ENCODE measurements around the gene EPS15. TPM values are rescaled to one million over a fixed set of nuclear protein-coding genes. Genes with fewer than 3 reads are reported as not detected.
"Not testable (repeated sequence)": the region's sequence is repeated elsewhere in the genome, so short reads cannot be mapped to it uniquely, and the experiment has no call there.

Gene EPS15
- total and polyA plus RNA-seq, 2 donors (not counting 1 experiment from before 2014, with no cell fraction given) = 40.3 to 151 TPM

DNA sequence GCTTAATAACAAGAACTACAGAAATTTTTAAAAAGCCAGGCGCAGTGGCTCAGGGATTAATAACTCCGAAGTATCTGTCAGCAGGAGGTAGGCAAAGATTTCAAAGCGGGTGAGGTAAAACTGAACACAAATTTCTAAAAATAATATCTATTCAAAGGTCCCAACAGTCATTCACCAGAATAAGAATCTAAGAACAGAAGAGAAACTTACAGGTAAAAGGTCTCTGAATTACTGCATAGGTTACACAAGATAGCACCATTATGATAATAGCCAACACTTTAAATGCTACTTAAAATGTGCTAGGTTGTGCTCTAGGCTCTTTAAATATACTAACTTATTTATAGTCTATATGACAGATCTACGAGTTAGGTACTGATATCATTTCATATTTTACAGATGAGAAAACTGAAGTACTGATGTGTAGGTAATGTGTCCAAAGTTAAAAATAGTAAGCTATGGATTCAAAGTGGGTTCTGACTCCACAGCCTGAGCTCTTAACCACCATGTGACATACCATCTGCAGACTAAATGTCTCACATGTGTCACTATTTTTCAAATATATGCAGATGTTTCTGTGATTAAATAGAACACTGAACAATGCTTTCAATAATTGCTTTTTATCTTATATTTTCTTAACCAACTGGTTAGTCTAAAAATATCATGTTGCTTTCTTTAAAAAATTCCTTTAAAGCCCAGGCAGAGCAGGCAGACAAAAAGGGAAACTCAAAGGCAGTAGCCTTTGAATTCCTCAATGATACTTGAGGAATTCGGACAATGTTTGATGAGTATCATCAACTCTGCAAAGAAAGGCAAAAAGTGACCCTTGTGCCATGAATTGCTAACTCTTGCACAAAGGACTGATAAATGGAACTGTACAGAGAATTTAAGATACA, 108.3 kb downstream of the EPS15 start:
- H3K27ac ChIP-seq (ENCODE audit: low read length in 2 of 2) = no peak overlapping the region
- Mint-ChIP-seq H3K27ac (no peak overlapping the region), H3K4me3 (no peak overlapping the region), H3K27me3 (no peaks in the 10 kb centered on the region), H3K9me3 (ENCODE audit: insufficient read depth) (no peaks in the 10 kb centered on the region), H3K4me1 (no peaks in the 10 kb centered on the region)
- peaks cover 6 to 65% of the 10 kb centered on the region in 2 experiments for H3K36me3 ChIP-seq (replicated peaks in 1 of 2; ENCODE audit: control extremely low read depth in 1 of 2, control insufficient read depth in 1 of 2, extremely low read depth in 1 of 2, insufficient read depth in 2 of 2, low read length in 1 of 2)
- no peak overlapping the region for H3K4me3 ChIP-seq (ENCODE audit: control extremely low read depth in 1 of 5, extremely low read depth in 1 of 5, insufficient read depth in 1 of 5, low read depth in 2 of 5, low read length in 4 of 5)
- no peaks in the 10 kb centered on the region for H3K27me3 ChIP-seq (replicated peaks in 1 of 4; ENCODE audit: control extremely low read depth in 1 of 4, control insufficient read depth in 3 of 4, insufficient read depth in 4 of 4, low read length in 3 of 4)
- CTCF ChIA-PET = no interaction called here
- H3K4me1 ChIP-seq (ENCODE audit: control insufficient read depth in 2 of 2, insufficient read depth in 2 of 2, low read length in 2 of 2) = no peaks in the 10 kb centered on the region
- H2AFZ ChIP-seq (ENCODE audit: insufficient read depth, low read depth, low read length, poor library complexity, severe bottlenecking) = no peak overlapping the region
- intact Hi-C loops (cut with micrococcal nuclease) = no loop called here
- peaks cover 4% of the 10 kb centered on the region for H4K20me1 ChIP-seq (ENCODE audit: control insufficient read depth, insufficient read depth, low read length, poor library complexity, severe bottlenecking)
- DNase-seq (no peak), ATAC-seq (ENCODE audit: low read depth) (no peak)
- WGBS (ENCODE audit: insufficient coverage) = 90% methylated on average over 2 of the region's 5 CpGs
- H3K9ac ChIP-seq (ENCODE audit: low read length) = no peak overlapping the region
- POLR2A ChIA-PET = no interaction called here
- no peak overlapping the region for H3K4me2 ChIP-seq (replicated peaks; ENCODE audit: low read depth, low read length, poor library complexity, severe bottlenecking)
- H3K9me3 ChIP-seq (ENCODE audit: control extremely low read depth in 1 of 3, control insufficient read depth in 2 of 3, insufficient read depth in 1 of 3, low read length in 2 of 3) = peaks cover 0 to 2% (median 0%) of the 10 kb centered on the region in 3 donors
- TF ChIP-seq, protein P1, sequence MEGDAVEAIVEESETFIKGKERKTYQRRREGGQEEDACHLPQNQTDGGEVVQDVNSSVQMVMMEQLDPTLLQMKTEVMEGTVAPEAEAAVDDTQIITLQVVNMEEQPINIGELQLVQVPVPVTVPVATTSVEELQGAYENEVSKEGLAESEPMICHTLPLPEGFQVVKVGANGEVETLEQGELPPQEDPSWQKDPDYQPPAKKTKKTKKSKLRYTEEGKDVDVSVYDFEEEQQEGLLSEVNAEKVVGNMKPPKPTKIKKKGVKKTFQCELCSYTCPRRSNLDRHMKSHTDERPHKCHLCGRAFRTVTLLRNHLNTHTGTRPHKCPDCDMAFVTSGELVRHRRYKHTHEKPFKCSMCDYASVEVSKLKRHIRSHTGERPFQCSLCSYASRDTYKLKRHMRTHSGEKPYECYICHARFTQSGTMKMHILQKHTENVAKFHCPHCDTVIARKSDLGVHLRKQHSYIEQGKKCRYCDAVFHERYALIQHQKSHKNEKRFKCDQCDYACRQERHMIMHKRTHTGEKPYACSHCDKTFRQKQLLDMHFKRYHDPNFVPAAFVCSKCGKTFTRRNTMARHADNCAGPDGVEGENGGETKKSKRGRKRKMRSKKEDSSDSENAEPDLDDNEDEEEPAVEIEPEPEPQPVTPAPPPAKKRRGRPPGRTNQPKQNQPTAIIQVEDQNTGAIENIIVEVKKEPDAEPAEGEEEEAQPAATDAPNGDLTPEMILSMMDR (IDR thresholded peaks at IDR 0.05) = no peak
- no peak for TF ChIP-seq EZH2 (IDR thresholded peaks at IDR 0.05; ENCODE audit: borderline replicate concordance, insufficient read depth, low read depth, low read length, poor library complexity, severe bottlenecking)
- no peaks in the 10 kb centered on the region for H3K79me2 ChIP-seq (ENCODE audit: control insufficient read depth, insufficient read depth, low read length)

DNA sequence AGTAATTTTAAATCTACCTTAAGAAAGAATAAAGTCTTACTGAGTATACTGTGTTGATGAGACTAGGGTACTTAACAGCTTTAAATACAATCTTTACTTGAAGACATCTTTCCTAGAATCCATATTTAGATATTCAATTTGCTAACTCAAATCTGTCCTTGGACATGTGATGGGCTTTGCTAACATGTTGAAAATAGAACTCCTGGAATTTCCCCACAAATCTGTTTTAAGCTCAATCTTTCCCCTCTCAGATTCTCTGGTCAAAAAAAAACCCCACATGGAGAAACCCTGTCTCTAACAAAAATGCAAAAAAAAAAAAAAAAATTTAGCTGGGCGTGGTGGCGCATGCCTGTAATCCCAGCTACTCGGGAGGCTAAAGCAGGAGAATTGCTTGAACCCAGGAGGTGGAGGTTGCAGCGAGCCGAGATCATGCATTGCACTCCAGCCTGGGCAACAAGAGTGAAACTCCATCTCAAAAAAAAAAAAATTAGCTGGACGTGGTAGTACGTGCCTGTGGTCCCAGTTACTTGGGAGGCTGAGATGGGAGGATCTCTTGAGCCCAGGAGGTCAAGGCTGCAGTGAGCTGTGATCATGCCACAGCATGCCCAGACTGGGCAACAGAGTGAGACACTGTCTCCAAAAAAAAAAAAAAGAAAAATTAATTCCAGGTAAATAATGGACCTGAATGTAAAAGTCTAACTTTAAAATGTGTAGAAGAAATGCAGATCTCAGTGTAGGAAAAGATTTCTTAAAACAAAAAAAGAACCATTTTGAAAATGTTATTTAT, 109.1 kb downstream of the EPS15 start:
- H3K27ac Mint-ChIP-seq; H3K27ac ChIP-seq (ENCODE audit: low read length in 2 of 2); H3K27me3 ChIP-seq (replicated peaks in 1 of 4; ENCODE audit: control extremely low read depth in 1 of 4, control insufficient read depth in 3 of 4, insufficient read depth in 4 of 4, low read length in 3 of 4); H3K4me3 ChIP-seq (ENCODE audit: control extremely low read depth in 1 of 5, extremely low read depth in 1 of 5, insufficient read depth in 1 of 5, low read depth in 2 of 5, low read length in 4 of 5); H3K4me1 Mint-ChIP-seq; H3K4me1 ChIP-seq (ENCODE audit: control insufficient read depth in 2 of 2, insufficient read depth in 2 of 2, low read length in 2 of 2); H3K4me2 ChIP-seq (replicated peaks; ENCODE audit: low read depth, low read length, poor library complexity, severe bottlenecking); H2AFZ ChIP-seq (ENCODE audit: insufficient read depth, low read depth, low read length, poor library complexity, severe bottlenecking); H3K27me3 Mint-ChIP-seq; POLR2A ChIA-PET; H3K9ac ChIP-seq (ENCODE audit: low read length); DNase-seq; H3K9me3 ChIP-seq (ENCODE audit: control extremely low read depth in 1 of 3, control insufficient read depth in 2 of 3, insufficient read depth in 1 of 3, low read length in 2 of 3); H4K20me1 ChIP-seq (ENCODE audit: control insufficient read depth, insufficient read depth, low read length, poor library complexity, severe bottlenecking); H3K4me3 Mint-ChIP-seq; ATAC-seq (ENCODE audit: low read depth); intact Hi-C loops (cut with micrococcal nuclease); H3K79me2 ChIP-seq (ENCODE audit: control insufficient read depth, insufficient read depth, low read length); H3K9me3 Mint-ChIP-seq (ENCODE audit: insufficient read depth): not testable (repeated sequence)
- WGBS (ENCODE audit: insufficient coverage) = 85% methylated on average over 6 of the region's 7 CpGs
- CTCF ChIA-PET = interaction anchor here (0.7 kb wide), 1 partner anchor 430 kb away, joined by 4 read pairs; no protein-coding TSS in a partner anchor
- peaks cover 8 to 69% of the 10 kb centered on the region in 2 experiments for H3K36me3 ChIP-seq (replicated peaks in 1 of 2; ENCODE audit: control extremely low read depth in 1 of 2, control insufficient read depth in 1 of 2, extremely low read depth in 1 of 2, insufficient read depth in 2 of 2, low read length in 1 of 2)

All from B cell (primary cell).